IMR-90 (cell line): Measurements from ENCODE around the gene SSBP2. TPM values are rescaled to one million over a fixed set of nuclear protein-coding genes. Genes with fewer than 3 reads are reported as not detected.

Experiments
- ATAC-seq: fragments of 200-7000 bp; cut with Tn5 transposase; 2 replicates; pipeline ENCODE4 v1.9.1; 2020; ENCODE audit warnings: low read depth, mild to moderate bottlenecking, moderate library complexity
- BruUV-seq: library from RNA; stranded (reverse); fragments of 400-500 nt; replicated peaks from 2 replicates; lab custom pipeline; 2021; lab: Mats Ljungman, UMichigan
- CTCF ChIA-PET: fragments of 300-600 bp; formaldehyde crosslinking; extraction: SDS; loops from one replicate; lab custom pipeline; 2021; ENCODE audit warnings: antibody characterized with exemption; lab: Yijun Ruan, JAX
- POLR2A ChIA-PET: fragments of 300-600 bp; sonication (Branson Sonifier 250); formaldehyde crosslinking; loops from one replicate; lab custom pipeline; 2022; ENCODE audit warnings: antibody characterized with exemption; ENCODE audit not compliant: unreplicated experiment; lab: Charles Lee
- DNase-seq: peaks from one replicate; pipeline ENCODE4 v3.0.0; 2013
- H2AFZ ChIP-seq: replicated peaks from 2 replicates; pipeline ENCODE3; 2013; ENCODE audit warnings: low read length, mild to moderate bottlenecking; ENCODE audit not compliant: poor library complexity
- H2AK5ac ChIP-seq: 2 replicates; pipeline ENCODE4 v1.6.1; 2013; ENCODE audit warnings: low read depth, low read length, inconsistent platforms
- H2AK9ac ChIP-seq: replicated peaks from 2 replicates; pipeline ENCODE3; 2013; ENCODE audit warnings: mild to moderate bottlenecking, low read depth, low read length, moderate library complexity; ENCODE audit not compliant: poor library complexity
- H2BK120ac ChIP-seq: 2 replicates; pipeline ENCODE4 v1.6.1; 2013; ENCODE audit warnings: low read depth, low read length, inconsistent platforms
- H2BK15ac ChIP-seq: 3 replicates; pipeline ENCODE4 v1.6.1; 2013; ENCODE audit warnings: low read depth, low read length, inconsistent platforms
- H2BK20ac ChIP-seq: 2 replicates; pipeline ENCODE4 v1.6.1; 2013; ENCODE audit warnings: low read depth, mild to moderate bottlenecking, inconsistent platforms, low read length, moderate library complexity
- H2BK5ac ChIP-seq: 2 replicates; pipeline ENCODE4 v1.6.1; 2013; ENCODE audit warnings: mild to moderate bottlenecking, low read depth, low read length, inconsistent platforms; ENCODE audit not compliant: poor library complexity, severe bottlenecking
- H3K14ac ChIP-seq: replicated peaks from 2 replicates; pipeline ENCODE4 v1.6.1; 2013; ENCODE audit warnings: low read depth, low read length, inconsistent platforms
- H3K18ac ChIP-seq: 2 replicates; pipeline ENCODE4 v1.6.1; 2013; ENCODE audit warnings: low read depth, low read length, control low read depth
- H3K23ac ChIP-seq: 2 replicates; pipeline ENCODE4 v1.6.1; 2013; ENCODE audit warnings: low read depth, low read length, inconsistent platforms
- H3K27ac ChIP-seq: 2 replicates; pipeline ENCODE4 v1.5.1; 2013; ENCODE audit warnings: mild to moderate bottlenecking, control low read depth, low read length; ENCODE audit not compliant: insufficient read depth
- H3K27me3 ChIP-seq: 2 replicates; pipeline ENCODE4 v1.6.1; 2013; ENCODE audit warnings: low read length; ENCODE audit not compliant: control insufficient read depth, insufficient read depth
- H3K36me3 ChIP-seq: 2 replicates; pipeline ENCODE4 v1.6.1; 2013; ENCODE audit warnings: low read length, mixed read lengths; ENCODE audit not compliant: control insufficient read depth, insufficient read depth
- H3K4ac ChIP-seq: 2 replicates; pipeline ENCODE4 v1.6.1; 2013; ENCODE audit warnings: low read depth, low read length, inconsistent platforms
- H3K4me1 ChIP-seq: 2 replicates; pipeline ENCODE4 v1.6.1; 2013; ENCODE audit warnings: low read length, mixed read lengths; ENCODE audit not compliant: control insufficient read depth, insufficient read depth
- H3K4me2 ChIP-seq: 2 replicates; pipeline ENCODE4 v1.6.1; 2013; ENCODE audit warnings: low read depth, mild to moderate bottlenecking, control low read depth, low read length, moderate library complexity
- H3K4me3 ChIP-seq: 2 replicates; pipeline ENCODE4 v1.5.1; 2013; ENCODE audit warnings: low read depth, mild to moderate bottlenecking, control low read depth, low read length, moderate library complexity; ENCODE audit not compliant: insufficient read depth
- H3K56ac ChIP-seq: 2 replicates; pipeline ENCODE4 v1.6.1; 2013; ENCODE audit warnings: low read length, inconsistent platforms; ENCODE audit not compliant: insufficient read depth; ENCODE audit errors: extremely low read depth
- H3K79me1 ChIP-seq, 2 experiments: 2 replicates each; pipeline ENCODE4 v1.6.1; 2013; ENCODE audit warnings: low read length in 2 of 2, inconsistent platforms in 1 of 2, low read depth in 1 of 2
- H3K9ac ChIP-seq: 2 replicates; pipeline ENCODE4 v1.6.1; 2013; ENCODE audit warnings: low read depth, low read length, control low read depth
- H3K9me1 ChIP-seq: 2 replicates; pipeline ENCODE4 v1.6.1; 2013; ENCODE audit warnings: low read length, inconsistent platforms; ENCODE audit not compliant: insufficient read depth
- H3K9me3 ChIP-seq: 2 replicates; pipeline ENCODE4 v1.6.1; 2013; ENCODE audit warnings: low read length; ENCODE audit not compliant: control insufficient read depth, insufficient read depth
- H4K20me1 ChIP-seq: 2 replicates; pipeline ENCODE4 v1.6.1; 2013; ENCODE audit warnings: low read length, inconsistent platforms; ENCODE audit not compliant: insufficient read depth
- H4K5ac ChIP-seq: 2 replicates; pipeline ENCODE4 v1.6.1; 2013; ENCODE audit warnings: mild to moderate bottlenecking, low read depth, low read length, control low read depth
- H4K8ac ChIP-seq, 2 experiments: 2 replicates each; pipeline ENCODE4 v1.6.1; 2013; ENCODE audit warnings: low read depth in 2 of 2, low read length in 2 of 2, control low read depth in 1 of 2, inconsistent platforms in 1 of 2
- H4K91ac ChIP-seq: 2 replicates; pipeline ENCODE4 v1.6.1; 2013; ENCODE audit warnings: low read depth, low read length, inconsistent platforms; ENCODE audit not compliant: insufficient read depth
- FOS ChIP-seq: fragments of 150-350 bp; IDR thresholded peaks from 2 replicates; pipeline ENCODE4 v1.6.1; 2016; ENCODE audit warnings: low read depth, low read length
- RCOR1 ChIP-seq: IDR thresholded peaks from 2 replicates; pipeline ENCODE4 v1.6.1; 2012; ENCODE audit warnings: mild to moderate bottlenecking, low read length, improper control_type of control experiment; ENCODE audit not compliant: insufficient replicate concordance
- SMC3 ChIP-seq: fragments of 150-350 bp; IDR thresholded peaks from 2 replicates; pipeline ENCODE4 v1.6.1; 2016; ENCODE audit warnings: low read depth, mild to moderate bottlenecking, antibody characterized with exemption, low read length, moderate library complexity
- WGBS, 2 experiments: methylation state at CpG; one replicate each; pipeline versions ENCODE4 v1.1.5 to v1.1.7; 2013; ENCODE audit warnings: missing lambda C conversion rate in 2 of 2; ENCODE audit not compliant: insufficient read length in 1 of 2; ENCODE audit errors: extremely low coverage in 2 of 2; 5-methylcytosine and 5-hydroxymethylcytosine counted together
- dilution Hi-C: fragments of 300-500 bp; cut with HindIII; formaldehyde crosslinking; loops from one replicate; pipeline ENCODE4 v1.14.3; 2018; ENCODE audit warnings: low sequenced_read_pairs; ENCODE audit not compliant: unreplicated experiment
- in situ Hi-C: fragments of 300-500 bp; cut with MboI; formaldehyde crosslinking; loops from 3 replicates; pipeline ENCODE4 v1.14.3; 2019; ENCODE audit warnings: low sequenced_read_pairs, inconsistent platforms, mixed read lengths
- intact Hi-C: fragments of 100-400 bp; cut with micrococcal nuclease; formaldehyde crosslinking; loops from 2 replicates; pipeline ENCODE4 v1.10.0; 2022
- polyA plus RNA-seq, 3 experiments: library from polyadenylated mRNA; depleted of rRNA; stranded (reverse); fragments of >200 nt; gene quantifications; 2 replicates each; pipeline ENCODE4 v1.2.3, GENCODE V29; 2012; ENCODE audit warnings: low replicate concordance in 1 of 3
- total RNA-seq: library from RNA; depleted of rRNA; stranded (reverse); fragments of >200 nt; gene quantifications from 2 replicates; pipeline ENCODE4 v1.2.3, GENCODE V29; 2012
- TF ChIP-seq, protein P1 (sequence below): fragments of 150-350 bp; IDR thresholded peaks from 2 replicates; pipeline ENCODE4 v1.6.1; 2016; ENCODE audit warnings: low read depth, mild to moderate bottlenecking, low read length, moderate library complexity, borderline replicate concordance
- TF ChIP-seq, protein P2 (sequence below): fragments of 150-350 bp; IDR thresholded peaks from 2 replicates; pipeline ENCODE4 v1.6.1; 2017; ENCODE audit warnings: mild to moderate bottlenecking, antibody characterized with exemption, low read length, low read depth

SSBP2 gene
- total and polyA plus RNA-seq, 2 of the 4 experiments (the other 2 are of a cell fraction), result 38.4 to 42.7 TPM

DNA sequence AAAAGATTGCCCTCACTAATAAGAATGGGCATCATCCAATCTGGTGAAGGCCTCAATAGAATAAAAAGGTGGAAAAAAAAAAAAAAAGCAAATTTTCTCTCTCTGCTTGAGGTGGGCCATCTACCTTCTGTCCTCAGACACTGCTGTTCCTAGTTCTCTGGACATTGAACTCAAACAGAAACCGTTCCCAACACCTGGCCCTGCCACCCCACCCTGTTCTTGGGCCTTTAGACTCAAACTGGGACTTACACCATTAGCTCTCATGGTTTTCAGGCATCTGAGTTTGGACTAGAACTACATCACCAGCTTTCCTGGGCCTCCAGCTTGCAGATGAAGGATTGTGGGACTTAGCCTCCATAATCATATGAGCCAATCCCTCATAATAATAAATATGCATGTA lies 71.0 kb downstream of the SSBP2 start:
- ChIA-PET POLR2A (no interaction called here), CTCF (no interaction called here)
- Histone ChIP-seq H2BK15ac (no peak overlapping the region), H4K20me1 (no peaks in the 10 kb centered on the region), H2AK9ac (no peak overlapping the region), H2BK120ac (no peak overlapping the region), H4K5ac (no peak overlapping the region), H3K9me3 (no peaks in the 10 kb centered on the region), H3K4me3 (no peak overlapping the region), H2BK20ac (no peak overlapping the region), H3K4me2 (no peak overlapping the region), H3K14ac (no peak overlapping the region), H3K79me1 (peaks cover 7 to 16% of the 10 kb centered on the region in 2 experiments; a peak in 3 of 4 replicates), H3K9me1 (no peaks in the 10 kb centered on the region), H3K27ac (no peak overlapping the region), H2AK5ac (no peak overlapping the region), H3K56ac (no peak overlapping the region), H4K91ac (no peak overlapping the region), H3K36me3 (no peaks in the 10 kb centered on the region), H3K18ac (no peak overlapping the region), H4K8ac (no peak overlapping the region), H2BK5ac (no peak overlapping the region), H3K27me3 (no peaks in the 10 kb centered on the region), H2AFZ (no peak overlapping the region), H3K4ac (no peak overlapping the region), H3K9ac (no peak overlapping the region), H3K4me1 (no peaks in the 10 kb centered on the region), H3K23ac (no peak overlapping the region)
- in situ Hi-C loops (no loop called here), dilution Hi-C loops (no loop called here), intact Hi-C loops (no loop called here)
- WGBS, 2 experiments, result 57% methylated on average over 1 of the region's 1 CpG; no CpG with 5 or more reads in 1 of the 2 experiments
- BruUV-seq, result no TSS peak
- ATAC-seq (no peak), DNase-seq (no peak)
- TF ChIP-seq FOS (no peak), RCOR1 (no peak), SMC3 (no peak)
- TF ChIP-seq, protein P1, sequence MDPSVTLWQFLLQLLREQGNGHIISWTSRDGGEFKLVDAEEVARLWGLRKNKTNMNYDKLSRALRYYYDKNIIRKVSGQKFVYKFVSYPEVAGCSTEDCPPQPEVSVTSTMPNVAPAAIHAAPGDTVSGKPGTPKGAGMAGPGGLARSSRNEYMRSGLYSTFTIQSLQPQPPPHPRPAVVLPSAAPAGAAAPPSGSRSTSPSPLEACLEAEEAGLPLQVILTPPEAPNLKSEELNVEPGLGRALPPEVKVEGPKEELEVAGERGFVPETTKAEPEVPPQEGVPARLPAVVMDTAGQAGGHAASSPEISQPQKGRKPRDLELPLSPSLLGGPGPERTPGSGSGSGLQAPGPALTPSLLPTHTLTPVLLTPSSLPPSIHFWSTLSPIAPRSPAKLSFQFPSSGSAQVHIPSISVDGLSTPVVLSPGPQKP, result no peak
- TF ChIP-seq, protein P2, sequence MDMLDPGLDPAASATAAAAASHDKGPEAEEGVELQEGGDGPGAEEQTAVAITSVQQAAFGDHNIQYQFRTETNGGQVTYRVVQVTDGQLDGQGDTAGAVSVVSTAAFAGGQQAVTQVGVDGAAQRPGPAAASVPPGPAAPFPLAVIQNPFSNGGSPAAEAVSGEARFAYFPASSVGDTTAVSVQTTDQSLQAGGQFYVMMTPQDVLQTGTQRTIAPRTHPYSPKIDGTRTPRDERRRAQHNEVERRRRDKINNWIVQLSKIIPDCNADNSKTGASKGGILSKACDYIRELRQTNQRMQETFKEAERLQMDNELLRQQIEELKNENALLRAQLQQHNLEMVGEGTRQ, result no peak
